Astrocyte (in vitro differentiated cells and primary cell): Measurements from ENCODE around the gene IZUMO2.

Source experiments
- EZH2 ChIP-seq: IDR thresholded peaks from 2 replicates; pipeline ENCODE4 v1.6.1; 2012; ENCODE audit warnings: mild to moderate bottlenecking, low read length, inconsistent platforms; ENCODE audit not compliant: insufficient read depth
- TF ChIP-seq, protein P1 (sequence below): IDR thresholded peaks from 2 replicates; pipeline ENCODE4 v1.5.1; 2011; ENCODE audit warnings: low read depth, mild to moderate bottlenecking, inconsistent platforms, low read length, moderate library complexity; ENCODE audit not compliant: insufficient read depth

DNA sequence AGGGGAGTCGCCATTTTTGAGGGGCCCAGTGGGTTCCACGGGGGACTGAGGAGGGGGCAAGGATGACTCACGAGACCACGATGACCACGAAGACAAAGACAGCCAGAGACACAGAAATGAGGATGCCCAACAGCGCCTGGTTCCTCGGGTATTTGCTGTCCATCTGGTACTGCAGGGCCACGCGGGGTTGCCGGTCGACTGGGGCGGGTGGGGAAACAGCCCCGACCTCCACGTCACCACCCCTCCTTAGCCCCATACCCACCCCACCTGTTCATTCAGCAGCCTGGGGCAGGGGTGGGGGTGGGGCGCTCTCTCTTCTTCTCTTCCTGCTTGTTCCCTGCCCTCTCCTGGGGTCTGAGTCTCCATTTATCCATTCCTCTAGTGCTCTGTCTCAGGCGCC lies 8.6 kb downstream of the IZUMO2 start:
- TF ChIP-seq, protein P1, sequence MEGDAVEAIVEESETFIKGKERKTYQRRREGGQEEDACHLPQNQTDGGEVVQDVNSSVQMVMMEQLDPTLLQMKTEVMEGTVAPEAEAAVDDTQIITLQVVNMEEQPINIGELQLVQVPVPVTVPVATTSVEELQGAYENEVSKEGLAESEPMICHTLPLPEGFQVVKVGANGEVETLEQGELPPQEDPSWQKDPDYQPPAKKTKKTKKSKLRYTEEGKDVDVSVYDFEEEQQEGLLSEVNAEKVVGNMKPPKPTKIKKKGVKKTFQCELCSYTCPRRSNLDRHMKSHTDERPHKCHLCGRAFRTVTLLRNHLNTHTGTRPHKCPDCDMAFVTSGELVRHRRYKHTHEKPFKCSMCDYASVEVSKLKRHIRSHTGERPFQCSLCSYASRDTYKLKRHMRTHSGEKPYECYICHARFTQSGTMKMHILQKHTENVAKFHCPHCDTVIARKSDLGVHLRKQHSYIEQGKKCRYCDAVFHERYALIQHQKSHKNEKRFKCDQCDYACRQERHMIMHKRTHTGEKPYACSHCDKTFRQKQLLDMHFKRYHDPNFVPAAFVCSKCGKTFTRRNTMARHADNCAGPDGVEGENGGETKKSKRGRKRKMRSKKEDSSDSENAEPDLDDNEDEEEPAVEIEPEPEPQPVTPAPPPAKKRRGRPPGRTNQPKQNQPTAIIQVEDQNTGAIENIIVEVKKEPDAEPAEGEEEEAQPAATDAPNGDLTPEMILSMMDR = no peak
- TF ChIP-seq EZH2 = no peak
